Left kidney (tissue), 2 donors: ENCODE data around the gene EIF1AD. TPM values are rescaled to one million over a fixed set of nuclear protein-coding genes. Genes with fewer than 3 reads are reported as not detected.
A peak's percentile ranks its signal among the peaks of the same experiment; 100 is the strongest.
"Not testable (repeated sequence)": the region's sequence is repeated elsewhere in the genome, so short reads cannot be mapped to it uniquely, and the experiment has no call there.

Experiments used
- DNase-seq: peaks from one replicate; pipeline ENCODE4 v3.0.0-alpha.2; 2013
- polyA plus RNA-seq: library from polyadenylated mRNA; unstranded; fragments of 120-200 nt; gene quantifications from one replicate; pipeline ENCODE4 v1.2.1, GENCODE V29; 2013; ENCODE audit not compliant: insufficient read length

Gene EIF1AD
- polyA plus RNA-seq, 1 donor, result 31.7 TPM

DNA sequence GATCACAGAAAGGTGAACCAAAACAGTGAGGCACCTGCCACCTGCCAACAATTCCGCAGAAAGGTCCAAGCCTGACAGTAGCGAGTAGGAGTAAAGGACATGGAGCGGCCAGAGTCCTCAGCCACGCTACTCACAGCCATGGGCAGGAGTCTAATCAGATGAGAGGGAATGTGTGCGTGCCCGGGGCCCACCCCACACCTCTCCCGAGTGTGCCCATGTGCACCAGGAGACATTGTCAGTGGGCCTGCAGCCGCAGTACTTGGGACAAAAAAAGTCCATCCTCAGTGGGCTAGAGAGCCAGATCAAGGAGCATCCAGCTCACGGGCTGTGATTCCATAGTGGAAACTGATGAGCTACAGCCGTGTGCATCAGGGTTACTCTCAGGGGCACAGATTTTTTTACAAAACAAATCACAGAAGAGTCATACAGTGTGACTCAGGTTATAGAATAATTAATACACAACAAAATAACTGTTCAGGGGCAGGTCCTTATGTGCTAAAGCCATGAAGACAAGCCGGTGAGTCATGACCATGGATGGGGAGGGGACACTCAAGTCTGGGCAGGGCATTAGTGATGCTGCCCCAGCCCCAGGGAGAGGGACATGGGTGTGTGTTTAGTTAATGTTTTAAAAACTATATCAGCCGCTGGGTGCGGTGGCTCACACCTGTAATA is 28.4 kb downstream of the EIF1AD start:
- no peak for DNase-seq

DNA sequence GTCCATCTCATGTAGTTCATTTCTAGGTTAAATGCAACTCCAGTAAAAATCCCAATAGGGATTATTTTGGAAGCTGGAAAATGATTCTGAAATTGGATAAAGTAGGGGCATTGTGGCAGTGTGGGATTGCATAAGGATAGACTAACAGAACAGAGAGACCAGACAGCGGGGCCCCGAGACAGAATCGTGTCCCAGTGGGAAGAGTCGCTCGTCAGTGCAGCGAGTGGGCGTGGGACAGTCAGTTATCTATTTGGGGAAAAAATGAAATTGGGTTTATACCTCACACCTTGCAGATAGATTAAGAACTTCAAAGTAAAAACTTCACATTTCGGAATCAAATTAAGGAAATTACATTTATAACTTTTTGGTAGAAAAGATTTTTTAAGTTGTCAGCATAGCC is 29.8 kb downstream of the EIF1AD start:
- DNase-seq, result no peak

DNA sequence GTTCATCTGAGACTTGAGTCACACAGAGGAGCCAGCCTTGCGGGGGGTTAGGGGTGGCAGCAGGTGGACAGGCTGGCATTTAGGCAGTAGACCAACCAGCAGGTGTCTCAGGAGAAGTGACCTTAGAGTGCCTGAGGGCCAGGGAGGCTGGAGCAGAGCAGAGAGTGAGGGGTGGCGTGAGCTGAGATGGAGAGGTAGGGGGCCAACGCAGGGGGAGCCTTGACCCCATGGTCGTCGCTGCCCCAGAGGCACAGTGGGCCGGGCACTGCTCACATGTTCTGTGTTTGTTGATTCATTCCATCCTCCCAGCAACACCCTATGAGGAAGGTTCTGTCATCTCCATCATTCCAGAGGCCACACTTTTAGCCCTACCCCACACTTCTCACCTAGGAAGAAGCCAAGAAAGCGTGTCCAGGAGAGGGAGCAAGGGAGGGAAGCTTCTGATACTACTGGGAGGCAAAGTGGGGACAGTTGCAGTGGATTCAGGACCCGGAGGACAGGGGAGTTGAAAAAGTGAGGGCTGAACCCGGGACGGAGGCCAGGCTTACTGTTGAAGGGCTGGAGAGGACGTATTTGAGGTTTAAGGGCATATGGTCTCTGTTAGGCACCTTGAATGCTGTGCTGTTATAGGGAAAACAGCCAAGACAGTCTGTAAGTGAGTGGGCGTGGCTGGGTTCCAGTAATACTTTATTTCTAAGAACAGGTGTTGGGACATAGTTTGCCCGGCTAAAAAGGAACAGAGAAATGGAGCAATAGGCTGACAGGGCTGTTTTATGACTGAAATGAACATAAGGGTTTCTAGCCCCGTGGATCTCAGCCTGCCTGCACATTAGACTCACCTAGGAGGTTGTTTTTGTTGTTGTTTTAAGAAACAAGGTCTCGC is 33.1 kb downstream of the EIF1AD start:
- no peak for DNase-seq

DNA sequence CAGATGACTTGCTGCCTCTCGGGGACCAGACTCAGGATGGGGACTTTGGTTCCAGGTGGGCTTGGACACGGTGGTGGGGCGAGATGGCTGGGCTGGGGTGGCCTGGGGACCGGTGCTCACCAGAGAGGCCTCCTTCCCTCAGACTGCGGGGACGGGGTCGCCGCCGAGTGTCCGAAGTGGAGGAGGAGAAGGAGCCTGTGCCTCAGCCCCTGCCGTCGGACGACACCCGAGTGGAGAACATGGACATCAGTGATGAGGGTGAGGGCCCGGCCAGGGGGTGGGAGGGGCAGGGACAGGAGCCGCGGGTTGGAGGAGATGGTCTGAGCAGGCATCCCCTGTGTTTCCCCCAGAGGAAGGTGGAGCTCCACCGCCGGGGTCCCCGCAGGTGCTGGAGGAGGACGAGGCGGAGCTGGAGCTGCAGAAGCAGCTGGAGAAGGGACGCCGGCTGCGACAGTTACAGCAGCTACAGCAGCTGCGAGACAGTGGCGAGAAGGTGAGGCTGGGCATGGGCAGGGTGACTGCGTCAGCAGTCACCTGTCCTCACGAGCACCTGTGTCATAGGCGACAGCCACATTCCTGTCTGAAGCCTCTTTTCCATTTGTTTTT is 34.5 kb downstream of the EIF1AD start:
- no peak for DNase-seq

DNA sequence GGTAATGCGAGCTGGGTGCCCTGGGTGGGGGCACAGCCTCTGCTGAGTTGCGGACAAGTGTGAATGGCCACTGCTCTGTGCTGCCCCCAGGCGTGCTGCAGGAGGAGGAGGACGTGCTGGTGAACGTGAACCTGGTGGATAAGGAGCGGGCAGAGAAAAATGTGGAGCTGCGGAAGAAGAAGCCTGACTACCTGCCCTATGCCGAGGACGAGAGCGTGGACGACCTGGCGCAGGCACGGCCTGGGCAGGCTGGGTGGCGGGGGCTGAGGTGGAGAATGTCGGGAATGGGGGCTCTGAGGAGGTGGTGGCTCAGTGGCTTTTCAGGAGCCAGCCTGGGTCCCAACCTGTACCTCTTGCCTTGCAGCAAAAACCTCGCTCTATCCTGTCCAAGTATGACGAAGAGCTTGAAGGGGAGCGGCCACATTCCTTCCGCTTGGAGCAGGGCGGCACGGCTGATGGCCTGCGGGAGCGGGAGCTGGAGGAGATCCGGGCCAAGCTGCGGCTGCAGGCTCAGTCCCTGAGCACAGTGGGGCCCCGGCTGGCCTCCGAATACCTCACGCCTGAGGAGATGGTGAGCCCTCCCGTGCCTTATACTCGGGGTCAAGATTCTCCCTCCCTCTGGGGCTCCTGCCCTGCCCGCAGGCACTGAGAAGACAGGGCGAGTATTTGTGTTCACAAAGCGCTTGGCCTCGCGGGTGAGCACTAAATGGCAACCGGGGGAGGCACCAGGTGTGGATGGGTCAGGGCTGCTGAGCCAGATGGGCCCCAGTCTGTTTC is 35.8 kb downstream of the EIF1AD start:
- no peak for DNase-seq

DNA sequence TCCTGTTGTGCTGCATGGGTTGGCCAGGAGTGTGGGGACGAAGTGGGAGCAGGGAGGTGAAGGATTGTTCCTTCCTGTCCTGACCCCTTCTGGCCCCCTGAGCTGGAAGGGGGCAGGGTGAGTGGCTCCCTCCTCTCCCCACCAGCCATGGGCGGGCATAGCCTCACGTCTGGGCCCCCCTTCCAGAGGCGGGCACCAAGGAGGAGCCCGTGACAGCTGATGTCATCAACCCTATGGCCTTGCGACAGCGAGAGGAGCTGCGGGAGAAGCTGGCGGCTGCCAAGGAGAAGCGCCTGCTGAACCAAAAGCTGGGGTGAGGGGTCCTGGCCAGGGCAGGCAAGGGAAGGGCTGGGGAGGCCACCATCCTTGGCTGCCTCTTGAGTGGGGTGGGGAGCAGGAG is 37.1 kb downstream of the EIF1AD start:
- no peak for DNase-seq

DNA sequence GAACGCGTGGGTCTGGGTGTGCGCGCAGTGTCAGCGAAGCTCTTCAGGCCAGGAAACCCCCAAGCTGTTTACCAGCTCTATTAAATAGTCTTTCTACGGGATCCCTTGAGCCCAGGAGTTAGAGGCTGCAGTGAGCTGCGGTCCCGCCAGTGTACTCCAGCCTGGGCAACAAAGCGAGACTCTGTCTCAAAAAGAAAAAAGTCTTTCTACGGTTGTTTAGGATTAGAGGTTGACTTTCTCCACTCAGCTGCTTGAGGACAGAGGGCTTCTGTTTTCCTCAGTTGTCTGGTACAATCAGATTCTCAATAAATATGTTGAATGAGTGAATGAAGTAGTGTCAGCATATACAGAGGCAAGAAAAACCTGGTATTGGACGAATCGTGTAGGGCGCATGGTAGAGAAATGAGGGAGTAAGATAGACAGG is 39.8 kb downstream of the EIF1AD start:
- DNase-seq, result no peak

DNA sequence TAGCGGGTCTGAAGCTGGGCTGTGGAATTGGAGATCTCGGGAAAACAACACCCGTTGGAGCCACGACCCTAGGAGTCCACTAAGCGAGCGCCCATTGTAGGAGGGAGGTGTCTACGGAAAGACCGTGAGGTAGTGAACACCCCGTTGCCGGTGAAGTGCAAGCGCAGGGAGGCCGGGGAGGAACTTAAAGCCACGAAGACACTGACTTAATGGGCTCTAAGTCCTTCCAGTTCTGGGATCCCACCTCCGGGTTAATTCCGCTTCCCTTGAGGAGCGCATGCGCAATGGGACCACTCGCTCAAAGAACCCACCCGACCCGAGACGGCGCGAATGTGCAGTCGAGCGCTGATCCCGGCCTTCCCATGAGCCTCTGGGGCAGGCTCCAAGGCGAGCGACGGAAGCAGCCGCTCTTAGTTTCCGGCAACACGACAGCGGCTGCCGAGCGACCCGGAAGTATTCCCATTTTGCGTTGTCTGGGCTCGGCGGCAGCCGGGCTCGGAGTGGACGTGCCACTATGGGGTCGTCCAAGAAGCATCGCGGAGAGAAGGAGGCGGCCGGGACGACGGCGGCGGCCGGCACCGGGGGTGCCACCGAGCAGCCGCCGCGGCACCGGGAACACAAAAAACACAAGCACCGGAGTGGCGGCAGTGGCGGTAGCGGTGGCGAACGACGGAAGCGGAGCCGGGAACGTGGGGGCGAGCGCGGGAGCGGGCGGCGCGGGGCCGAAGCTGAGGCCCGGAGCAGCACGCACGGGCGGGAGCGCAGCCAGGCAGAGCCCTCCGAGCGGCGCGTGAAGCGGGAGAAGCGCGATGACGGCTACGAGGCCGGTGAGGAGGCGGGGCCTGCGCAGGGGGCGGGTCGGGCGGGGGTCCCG is 40.5 kb downstream of the EIF1AD start, which contains the start of gene SART1:
Gene SART1, plus strand, starts transcription at position 468 of the 874 bp plus-strand sequence. Its CDS starts 47 bp downstream, at position 515.
- DNase-seq, result peak; percentile 98

DNA sequence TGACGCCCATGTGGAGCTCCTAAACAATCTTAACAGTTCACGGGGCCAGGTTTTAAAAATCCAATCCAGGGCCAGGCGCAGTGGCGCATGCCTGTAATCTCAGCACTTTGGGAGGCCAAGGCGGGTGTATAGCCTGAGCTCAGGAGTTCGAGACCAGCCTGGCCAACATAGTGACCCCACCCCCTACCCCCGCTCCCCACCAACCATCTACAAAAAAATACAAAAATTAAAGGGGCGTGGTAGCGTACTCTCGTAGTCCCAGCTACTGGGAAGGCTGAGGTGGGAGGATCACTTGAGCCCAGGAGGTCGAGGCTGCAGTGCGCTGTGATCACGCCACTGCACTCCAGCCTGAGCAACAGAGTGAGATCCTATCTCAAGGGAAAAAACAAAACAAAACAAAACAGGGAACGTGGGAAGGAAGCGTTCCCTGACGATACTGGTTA is 41.1 kb downstream of the EIF1AD start:
- no peak for DNase-seq

DNA sequence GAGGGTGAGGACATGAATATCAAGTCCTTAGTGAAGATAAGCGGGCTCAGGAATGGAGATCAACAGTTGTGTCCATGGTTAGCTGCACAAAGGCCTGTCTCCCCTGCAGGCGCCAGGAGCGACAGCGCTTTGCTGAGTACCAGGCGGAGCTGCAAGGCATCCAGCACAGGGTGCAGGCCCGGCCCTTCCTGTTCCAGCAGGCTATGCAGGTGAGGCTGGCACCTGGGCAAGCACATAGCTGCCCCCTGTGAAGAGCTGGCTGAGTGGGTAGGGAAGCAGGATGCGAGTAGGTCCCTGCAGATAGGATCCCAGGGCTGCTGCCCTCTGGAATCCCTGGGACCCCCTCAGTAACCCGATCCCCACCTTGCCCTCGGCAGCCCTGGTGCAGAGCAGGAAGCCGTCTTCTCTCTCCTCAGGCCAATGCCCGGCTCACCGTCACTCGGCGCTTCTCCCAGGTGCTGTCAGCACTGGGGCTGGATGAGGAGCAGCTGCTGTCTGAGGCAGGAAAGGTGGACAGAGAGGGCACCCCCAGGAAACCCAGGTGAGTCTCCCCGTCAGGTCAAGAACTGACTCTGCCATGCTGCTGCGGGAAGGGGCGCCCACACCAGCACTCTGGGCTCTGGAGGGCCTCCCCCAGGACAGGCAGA is 43.1 kb downstream of the EIF1AD start:
- no peak for DNase-seq

DNA sequence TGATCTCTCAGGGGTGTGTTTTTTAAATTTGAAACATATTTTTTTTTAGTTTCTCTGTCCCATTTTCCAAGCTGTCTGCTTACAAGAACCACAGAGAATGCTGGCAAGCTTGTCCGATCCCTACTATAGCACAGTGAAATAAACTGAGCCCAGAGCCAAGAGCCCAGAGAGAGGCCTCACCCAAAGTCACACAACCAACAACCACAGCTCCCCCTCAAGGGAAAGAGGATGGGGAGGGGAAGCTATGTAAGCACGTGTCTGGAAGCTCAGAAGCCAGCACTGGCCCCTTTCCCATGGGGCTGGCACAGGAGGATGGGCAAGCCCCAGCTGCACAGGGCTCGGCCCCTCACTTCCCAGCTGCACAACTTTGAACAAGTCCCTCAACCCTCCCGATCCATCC is 43.7 kb downstream of the EIF1AD start:
- no peak for DNase-seq

DNA sequence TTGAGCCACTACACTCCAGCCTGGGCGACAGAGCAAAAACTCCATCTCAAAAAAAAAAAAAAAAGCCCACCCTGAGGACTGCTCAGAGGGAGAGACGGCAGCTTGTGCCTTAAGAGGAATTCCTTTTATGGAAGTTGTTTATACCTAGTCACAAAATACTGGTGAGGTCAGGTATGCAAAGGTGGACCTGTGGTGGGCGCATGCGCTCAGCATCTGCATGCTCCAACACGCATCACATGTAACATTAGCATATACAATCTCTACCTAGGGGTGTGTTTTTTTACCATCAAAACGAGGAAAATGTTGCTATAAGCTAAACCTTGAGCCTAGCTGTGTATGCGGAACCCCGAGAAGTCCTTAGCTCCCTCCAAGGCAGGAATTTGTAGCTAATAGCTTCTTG is 47.2 kb downstream of the EIF1AD start:
- DNase-seq, result no peak

DNA sequence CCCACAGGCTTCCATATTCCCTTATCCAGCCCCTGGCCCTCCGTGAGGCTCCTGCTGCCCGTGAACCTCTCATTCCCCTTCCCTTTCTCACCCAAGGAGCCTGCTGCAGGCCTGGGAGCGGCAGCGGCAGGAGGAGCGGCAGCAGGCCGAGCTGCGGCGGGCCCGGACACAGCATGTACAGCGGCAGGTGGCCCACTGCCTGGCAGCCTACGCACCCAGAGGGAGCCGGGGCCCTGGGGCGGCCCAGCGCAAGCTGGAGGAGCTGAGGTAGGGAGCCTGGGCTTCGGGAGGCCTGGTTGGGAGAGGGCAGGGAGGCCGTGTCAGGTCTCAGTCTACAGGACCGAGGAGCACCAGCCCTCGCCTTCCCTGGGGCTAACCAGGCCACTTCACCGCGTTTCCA is 48.5 kb downstream of the EIF1AD start:
- DNase-seq, result no peak

DNA sequence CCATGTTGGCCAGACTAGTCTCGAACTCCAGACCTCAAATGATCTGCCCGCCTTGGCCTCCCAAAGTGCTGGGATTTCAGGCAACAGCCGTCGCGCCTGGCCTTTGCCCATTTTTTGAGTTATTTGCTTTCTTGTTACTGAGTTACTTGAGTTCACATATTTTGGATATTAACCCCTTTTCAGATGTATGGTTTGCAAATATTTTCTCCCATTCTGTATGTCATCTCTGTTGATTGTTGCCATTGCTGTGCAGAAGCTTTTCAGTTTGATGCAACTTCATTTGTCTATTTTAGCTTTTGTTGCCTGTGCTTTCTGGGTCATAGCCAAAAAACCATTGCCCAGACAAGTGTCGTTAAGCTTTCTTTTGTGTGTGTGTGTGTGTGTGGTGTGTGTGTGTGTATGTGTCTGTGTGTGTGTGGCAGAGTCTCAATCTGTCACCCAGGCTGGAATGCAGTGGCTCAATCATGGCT is 49.9 kb downstream of the EIF1AD start:
- DNase-seq, result no peak

DNA sequence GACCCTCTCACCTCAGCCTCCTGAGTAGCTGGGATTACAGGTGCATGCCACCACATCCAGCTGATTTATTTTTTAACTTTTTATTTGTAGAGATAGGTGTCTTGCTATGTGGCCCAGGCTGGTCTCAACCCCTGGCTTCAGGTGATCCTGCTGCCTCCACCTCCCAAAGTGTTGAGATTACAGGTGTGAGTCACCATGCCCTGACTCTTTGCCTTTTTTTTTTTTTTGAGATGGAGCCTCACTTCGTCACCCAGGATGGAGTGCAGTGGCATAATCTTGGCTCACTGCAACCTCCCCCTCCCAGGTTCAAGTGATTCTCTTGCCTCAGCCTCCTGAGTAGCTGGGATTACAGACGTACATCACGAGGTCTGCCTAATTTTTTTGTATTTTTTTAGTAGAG is 50.3 kb downstream of the EIF1AD start:
- not testable (repeated sequence) for DNase-seq

DNA sequence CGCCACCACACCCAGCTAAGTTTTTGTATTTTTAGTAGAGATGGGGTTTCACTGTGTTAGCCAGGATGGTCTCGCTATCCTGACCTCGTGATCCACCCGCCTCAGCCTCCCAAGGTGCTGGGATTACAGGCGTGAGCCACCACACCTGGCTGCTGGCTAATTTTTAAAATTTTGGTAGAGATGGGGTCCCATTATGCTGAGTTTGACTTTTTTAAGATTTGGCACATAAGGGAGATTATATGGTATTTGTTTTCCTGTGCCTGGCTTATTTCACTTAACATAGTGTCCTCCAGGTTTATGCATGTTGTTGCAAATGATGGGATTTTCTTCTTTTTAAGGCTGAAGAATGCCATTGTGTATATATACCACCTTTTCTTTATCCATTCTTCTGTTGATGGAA is 51.2 kb downstream of the EIF1AD start:
- not testable (repeated sequence) for DNase-seq

DNA sequence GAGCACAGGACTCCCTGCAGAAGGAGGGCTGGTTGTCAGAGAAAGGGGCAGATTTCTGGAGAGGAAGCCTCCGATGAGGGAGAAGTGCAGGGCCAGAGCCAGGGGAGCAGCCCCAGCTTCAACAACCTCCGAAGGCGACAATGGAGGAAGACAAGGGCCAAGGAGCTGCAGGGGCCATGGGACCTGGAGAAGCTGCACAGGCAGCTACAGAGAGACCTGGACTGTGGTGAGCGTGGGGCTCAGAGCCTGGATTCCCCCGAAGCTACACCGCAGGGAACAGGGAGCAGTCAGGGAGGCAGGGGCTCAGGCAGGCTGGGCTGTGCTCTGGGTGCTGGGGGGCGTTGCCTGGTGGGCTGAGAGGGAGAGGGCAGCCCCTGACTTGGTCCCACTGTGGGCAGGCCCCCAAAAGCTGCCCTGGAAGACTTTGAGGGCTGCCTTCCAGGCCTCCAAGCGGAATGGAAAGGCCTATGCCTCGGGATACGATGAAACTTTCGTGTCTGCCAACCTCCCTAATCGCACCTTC is 54.3 kb downstream of the EIF1AD start:
- no peak for DNase-seq

DNA sequence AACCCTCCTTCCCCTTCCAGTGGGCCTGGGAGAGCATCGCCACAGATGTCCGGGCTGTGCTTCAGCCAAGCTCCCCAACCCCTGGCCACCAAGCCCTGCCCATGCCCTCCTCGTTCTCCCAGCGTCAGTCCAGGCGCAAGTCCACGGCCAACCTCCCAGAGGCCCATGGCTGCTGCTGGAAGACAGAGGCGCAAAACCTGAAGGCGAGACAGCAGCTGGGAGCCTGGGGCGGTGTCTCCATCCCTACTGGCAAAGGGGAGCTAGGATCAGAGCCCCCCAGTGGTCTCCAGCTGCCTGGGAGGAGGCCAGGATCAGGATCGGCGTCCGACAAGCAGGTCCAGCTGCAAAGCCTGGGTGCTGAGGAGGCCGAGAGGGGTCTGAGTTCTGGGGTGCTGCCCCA is 54.8 kb downstream of the EIF1AD start:
- DNase-seq, result no peak

DNA sequence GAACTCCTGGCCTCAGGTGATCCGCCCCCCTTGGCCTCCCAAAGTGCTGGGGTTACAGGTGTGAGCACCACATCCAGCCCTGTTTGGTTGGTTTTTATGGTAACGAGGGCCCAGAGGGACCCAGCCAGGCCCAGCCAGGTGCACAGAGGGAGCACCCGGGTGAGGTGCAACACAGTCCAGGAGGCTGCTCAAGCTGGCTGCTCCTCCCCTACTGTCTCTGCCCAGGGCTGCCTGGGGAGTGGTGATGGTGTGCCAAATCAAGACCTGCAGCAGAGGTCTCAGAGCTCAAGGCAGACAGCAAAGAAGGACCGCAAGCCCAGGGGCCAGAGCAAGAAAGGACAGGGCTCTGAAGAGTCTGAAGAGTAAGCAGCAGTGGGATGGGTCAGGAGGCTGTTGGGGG is 55.3 kb downstream of the EIF1AD start:
- no peak for DNase-seq
